ENCODE data around the gene ACSF3. TPM values are rescaled to one million over a fixed set of nuclear protein-coding genes. Genes with fewer than 3 reads are reported as not detected.

The ACSF3 gene
- total and polyA plus RNA-seq, 2 of the 4 experiments (the other 2 are of a cell fraction): 9.5 to 14.2 TPM

DNA sequence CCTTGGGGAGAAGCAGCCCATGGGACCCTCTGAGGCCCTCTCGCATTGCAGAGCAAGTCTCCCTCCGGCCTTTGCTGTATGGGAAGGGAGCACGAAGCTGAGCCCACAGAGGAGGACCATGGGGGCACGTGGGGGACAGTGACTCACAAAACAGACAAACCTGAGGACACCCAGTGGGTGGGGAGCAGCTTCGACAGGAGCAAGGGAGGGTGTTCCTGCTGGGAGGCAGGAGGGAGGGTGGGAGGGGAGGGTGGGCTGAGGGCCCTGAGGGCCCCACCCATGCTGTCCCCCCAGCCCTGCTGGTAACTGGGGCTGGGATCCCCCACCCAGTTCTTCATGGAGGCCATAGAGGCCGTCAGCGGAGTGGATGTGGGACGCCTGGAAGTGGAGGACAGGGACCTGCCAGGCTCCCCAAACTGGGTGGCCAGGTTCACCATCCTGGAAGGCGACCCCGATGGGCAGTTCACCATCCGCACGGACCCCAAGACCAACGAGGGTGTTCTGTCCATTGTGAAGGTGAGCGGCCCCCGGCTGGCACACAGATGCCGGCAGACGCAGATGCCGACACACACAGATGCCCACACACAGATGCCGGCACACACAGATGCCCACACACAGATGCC, 94.2 kb downstream of the ACSF3 start:
- ATAC-seq (ENCODE audit: low read depth): no peak

More for the DNA sequence above, 94.2 kb downstream of the ACSF3 start:
- Histone ChIP-seq H3K4ac (ENCODE audit: low read depth, low read length) (no peak overlapping the region), H2BK120ac (ENCODE audit: low read depth, low read length) (no peak overlapping the region), H4K5ac (ENCODE audit: low read depth, low read length) (no peak overlapping the region), H3K79me1 (ENCODE audit: low read depth in 1 of 2, low read length in 2 of 2) (no peaks in the 10 kb centered on the region), H3K56ac (ENCODE audit: extremely low read depth, insufficient read depth, low read length) (no peak overlapping the region), H2AK5ac (ENCODE audit: low read depth, low read length) (no peak overlapping the region), H3K23ac (ENCODE audit: low read depth, low read length) (no peak overlapping the region), H2AFZ (replicated peaks; ENCODE audit: low read length, poor library complexity) (no peak overlapping the region), H3K9me3 (ENCODE audit: control insufficient read depth, insufficient read depth, low read length) (no peaks in the 10 kb centered on the region), H2BK5ac (ENCODE audit: low read depth, low read length, poor library complexity, severe bottlenecking) (no peak overlapping the region), H3K27ac (ENCODE audit: insufficient read depth, low read length) (no peak overlapping the region), H3K14ac (replicated peaks; ENCODE audit: low read depth, low read length) (no peak overlapping the region), H4K91ac (ENCODE audit: insufficient read depth, low read depth, low read length) (no peak overlapping the region), H3K18ac (ENCODE audit: low read depth, low read length) (no peak overlapping the region), H4K20me1 (ENCODE audit: insufficient read depth, low read length) (no peaks in the 10 kb centered on the region; the same call in 1 of the 2 replicates), H2AK9ac (replicated peaks; ENCODE audit: low read depth, low read length, poor library complexity) (no peak overlapping the region), H3K27me3 (ENCODE audit: control insufficient read depth, insufficient read depth, low read length) (peaks cover 14% of the 10 kb centered on the region; the same call in 1 of the 2 replicates), H3K4me1 (ENCODE audit: control insufficient read depth, insufficient read depth, low read length) (peaks cover 4% of the 10 kb centered on the region), H3K9me1 (ENCODE audit: insufficient read depth, low read length) (peaks cover 3% of the 10 kb centered on the region; the same call in 1 of the 2 replicates), H2BK15ac (ENCODE audit: low read depth, low read length) (no peak overlapping the region), H2BK20ac (ENCODE audit: low read depth, low read length) (no peak overlapping the region), H4K8ac (ENCODE audit: low read depth in 2 of 2, low read length in 2 of 2) (no peak overlapping the region), H3K4me2 (ENCODE audit: low read depth, low read length) (no peak overlapping the region), H3K4me3 (ENCODE audit: insufficient read depth, low read depth, low read length) (no peak overlapping the region), H3K9ac (ENCODE audit: low read depth, low read length) (no peak overlapping the region), H3K36me3 (ENCODE audit: control insufficient read depth, insufficient read depth, low read length) (no peaks in the 10 kb centered on the region)
- no TSS peak for BruUV-seq (replicated peaks)
- CTCF ChIA-PET: no interaction called here
- POLR2A ChIA-PET (ENCODE audit: unreplicated experiment): no interaction called here
- TF ChIP-seq, protein P1, sequence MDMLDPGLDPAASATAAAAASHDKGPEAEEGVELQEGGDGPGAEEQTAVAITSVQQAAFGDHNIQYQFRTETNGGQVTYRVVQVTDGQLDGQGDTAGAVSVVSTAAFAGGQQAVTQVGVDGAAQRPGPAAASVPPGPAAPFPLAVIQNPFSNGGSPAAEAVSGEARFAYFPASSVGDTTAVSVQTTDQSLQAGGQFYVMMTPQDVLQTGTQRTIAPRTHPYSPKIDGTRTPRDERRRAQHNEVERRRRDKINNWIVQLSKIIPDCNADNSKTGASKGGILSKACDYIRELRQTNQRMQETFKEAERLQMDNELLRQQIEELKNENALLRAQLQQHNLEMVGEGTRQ (IDR thresholded peaks at IDR 0.05; ENCODE audit: low read depth, low read length): peak; percentile 48; the same call in 1 of the 2 replicates
- TF ChIP-seq RAD21 (IDR thresholded peaks at IDR 0.05; ENCODE audit: low read length): no peak
- TF ChIP-seq, protein P2, sequence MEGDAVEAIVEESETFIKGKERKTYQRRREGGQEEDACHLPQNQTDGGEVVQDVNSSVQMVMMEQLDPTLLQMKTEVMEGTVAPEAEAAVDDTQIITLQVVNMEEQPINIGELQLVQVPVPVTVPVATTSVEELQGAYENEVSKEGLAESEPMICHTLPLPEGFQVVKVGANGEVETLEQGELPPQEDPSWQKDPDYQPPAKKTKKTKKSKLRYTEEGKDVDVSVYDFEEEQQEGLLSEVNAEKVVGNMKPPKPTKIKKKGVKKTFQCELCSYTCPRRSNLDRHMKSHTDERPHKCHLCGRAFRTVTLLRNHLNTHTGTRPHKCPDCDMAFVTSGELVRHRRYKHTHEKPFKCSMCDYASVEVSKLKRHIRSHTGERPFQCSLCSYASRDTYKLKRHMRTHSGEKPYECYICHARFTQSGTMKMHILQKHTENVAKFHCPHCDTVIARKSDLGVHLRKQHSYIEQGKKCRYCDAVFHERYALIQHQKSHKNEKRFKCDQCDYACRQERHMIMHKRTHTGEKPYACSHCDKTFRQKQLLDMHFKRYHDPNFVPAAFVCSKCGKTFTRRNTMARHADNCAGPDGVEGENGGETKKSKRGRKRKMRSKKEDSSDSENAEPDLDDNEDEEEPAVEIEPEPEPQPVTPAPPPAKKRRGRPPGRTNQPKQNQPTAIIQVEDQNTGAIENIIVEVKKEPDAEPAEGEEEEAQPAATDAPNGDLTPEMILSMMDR (conservative IDR thresholded peaks at IDR 0.05; ENCODE audit: low read depth, low read length): no peak
- in situ Hi-C loops (cut with MboI; ENCODE audit: low sequenced_read_pairs): no loop called here
- 86% methylated on average over 11 of the region's 19 CpGs; no CpG with 5 or more reads in 1 of the 2 experiments for WGBS, 2 experiments (ENCODE audit: extremely low coverage in 2 of 2, insufficient read length in 1 of 2)
- dilution Hi-C loops (cut with HindIII; ENCODE audit: low sequenced_read_pairs, unreplicated experiment): no loop called here
- intact Hi-C loops (cut with micrococcal nuclease): no loop called here
- no peak for DNase-seq
